MM.1S (cell line): Measurements from ENCODE around the gene FAM181A.

Experiments
- DNase-seq: peaks from one replicate; pipeline ENCODE4 v3.0.0-alpha.2; 2015
- H2AFZ ChIP-seq: fragments of 300-600 bp; sonication (generic); 2 replicates; pipeline ENCODE4 v1.6.0; 2016; ENCODE audit warnings: antibody characterized with exemption, low read length
- H3F3A ChIP-seq: fragments of 300-600 bp; sonication (generic); 2 replicates; pipeline ENCODE4 v1.6.1; 2016; ENCODE audit warnings: mild to moderate bottlenecking, antibody characterized with exemption, low read length, moderate library complexity, mixed read lengths; ENCODE audit not compliant: insufficient read depth
- H3K27ac ChIP-seq: fragments of 300-600 bp; sonication (generic); 2 replicates; pipeline ENCODE4 v1.5.1; 2016; ENCODE audit warnings: mild to moderate bottlenecking, low read length
- H3K27me3 ChIP-seq: fragments of 300-600 bp; sonication (generic); replicated peaks from 2 replicates; pipeline ENCODE4 v1.6.0; 2016; ENCODE audit warnings: low read length; ENCODE audit not compliant: insufficient read depth
- H3K36me3 ChIP-seq: fragments of 300-600 bp; sonication (generic); replicated peaks from 2 replicates; pipeline ENCODE4 v1.6.1; 2016; ENCODE audit warnings: mild to moderate bottlenecking, low read length, mixed read lengths; ENCODE audit not compliant: insufficient read depth
- H3K4me1 ChIP-seq: fragments of 300-600 bp; sonication (generic); 2 replicates; pipeline ENCODE4 v1.6.1; 2016; ENCODE audit warnings: low read length, mixed read lengths
- H3K4me2 ChIP-seq: fragments of 300-600 bp; sonication (generic); 2 replicates; pipeline ENCODE4 v1.6.0; 2016; ENCODE audit warnings: low read depth, low read length
- H3K4me3 ChIP-seq: fragments of 300-600 bp; sonication (generic); 2 replicates; pipeline ENCODE4 v1.5.1; 2016; ENCODE audit warnings: low read length, mixed read lengths
- H3K79me2 ChIP-seq: fragments of 300-600 bp; sonication (generic); 2 replicates; pipeline ENCODE4 v1.6.1; 2016; ENCODE audit warnings: mixed run types, low read length, mixed read lengths
- H3K9ac ChIP-seq: fragments of 300-600 bp; sonication (generic); 2 replicates; pipeline ENCODE4 v1.6.1; 2016; ENCODE audit warnings: low read length, mixed read lengths
- H3K9me2 ChIP-seq: fragments of 300-600 bp; sonication (generic); replicated peaks from 2 replicates; pipeline ENCODE4 v1.6.1; 2016; ENCODE audit warnings: mild to moderate bottlenecking, low read length, mixed read lengths; ENCODE audit not compliant: insufficient read depth
- H3K9me3 ChIP-seq: fragments of 300-600 bp; sonication (generic); replicated peaks from 2 replicates; pipeline ENCODE4 v1.6.1; 2016; ENCODE audit warnings: mild to moderate bottlenecking, low read length, mixed read lengths; ENCODE audit not compliant: insufficient read depth
- H4K20me1 ChIP-seq: fragments of 300-600 bp; sonication (generic); 2 replicates; pipeline ENCODE4 v1.6.1; 2016; ENCODE audit warnings: mild to moderate bottlenecking, low read length, moderate library complexity, mixed read lengths; ENCODE audit not compliant: insufficient read depth
- CTCF ChIP-seq: fragments of 300-600 bp; sonication (generic); IDR thresholded peaks from 2 replicates; pipeline ENCODE4 v1.5.1; 2016; ENCODE audit warnings: antibody characterized with exemption, low read length, mixed read lengths
- EZH2 ChIP-seq: fragments of 300-600 bp; sonication (generic); optimal IDR thresholded peaks from 2 replicates; pipeline ENCODE3; 2017; ENCODE audit warnings: low read depth, mild to moderate bottlenecking, antibody characterized with exemption, low read length, mixed read lengths
- EZH2phosphoT487 ChIP-seq: fragments of 300-600 bp; sonication (generic); IDR thresholded peaks from 2 replicates; pipeline ENCODE4 v1.6.1; 2018; ENCODE audit warnings: antibody characterized with exemption, low read length

Gene FAM181A

GRCh38 chr14:93960774-93961438, 33.8 kb downstream of the FAM181A start:
- Histone ChIP-seq H3K4me2 (no peak overlapping the region), H2AFZ (no peak overlapping the region), H3K36me3 (no peaks in the 10 kb centered on the region), H3F3A (peaks cover 17% of the 10 kb centered on the region), H3K4me3 (no peak overlapping the region), H4K20me1 (no peaks in the 10 kb centered on the region), H3K9me2 (no peaks in the 10 kb centered on the region), H3K27me3 (no peaks in the 10 kb centered on the region), H3K4me1 (peaks cover 69% of the 10 kb centered on the region), H3K9ac (no peak overlapping the region), H3K27ac (no peak overlapping the region), H3K9me3 (no peaks in the 10 kb centered on the region), H3K79me2 (no peaks in the 10 kb centered on the region)
- no peak for DNase-seq
- TF ChIP-seq EZH2 (no peak), CTCF (no peak), EZH2phosphoT487 (no peak)

- Histone ChIP-seq H3K9me2 (no peaks in the 10 kb centered on the region), H3K9ac (no peak overlapping the region), H3K4me2 (no peak overlapping the region), H2AFZ (no peak overlapping the region), H4K20me1 (no peaks in the 10 kb centered on the region), H3K36me3 (no peaks in the 10 kb centered on the region), H3K9me3 (no peaks in the 10 kb centered on the region), H3K4me3 (no peak overlapping the region), H3K27me3 (no peaks in the 10 kb centered on the region), H3K79me2 (no peaks in the 10 kb centered on the region), H3F3A (peaks cover 17% of the 10 kb centered on the region), H3K4me1 (peaks cover 65% of the 10 kb centered on the region), H3K27ac (no peak overlapping the region)
- no peak for DNase-seq
- TF ChIP-seq EZH2phosphoT487: no peak
- no peak for TF ChIP-seq CTCF
- no peak for TF ChIP-seq EZH2
Measured at GRCh38 chr14:93961620-93962019, 34.5 kb downstream of the FAM181A start.

GRCh38 chr14:93962701-93963601, 35.8 kb downstream of the FAM181A start:
- DNase-seq: peak; percentile 50
- TF ChIP-seq EZH2: no peak
- no peak for TF ChIP-seq CTCF
- no peak for TF ChIP-seq EZH2phosphoT487
- Histone ChIP-seq H3K27me3 (no peaks in the 10 kb centered on the region), H3K79me2 (no peaks in the 10 kb centered on the region), H3K4me1 (peaks cover 52% of the 10 kb centered on the region), H3K36me3 (no peaks in the 10 kb centered on the region), H3K4me2 (peak overlapping the region; percentile 50; the same call in 1 of the 2 replicates), H3F3A (peaks cover 17% of the 10 kb centered on the region), H3K4me3 (no peak overlapping the region; the same call in 1 of the 2 replicates), H4K20me1 (no peaks in the 10 kb centered on the region), H3K27ac (peak overlapping the region; percentile 95), H3K9me3 (no peaks in the 10 kb centered on the region), H3K9ac (peak overlapping the region; percentile 50), H3K9me2 (no peaks in the 10 kb centered on the region), H2AFZ (0 out of 2 replicates have a peak overlapping the region, but pooled peaks have one; percentile 23)
